ENCODE measurements around the gene SVOP.

DNA sequence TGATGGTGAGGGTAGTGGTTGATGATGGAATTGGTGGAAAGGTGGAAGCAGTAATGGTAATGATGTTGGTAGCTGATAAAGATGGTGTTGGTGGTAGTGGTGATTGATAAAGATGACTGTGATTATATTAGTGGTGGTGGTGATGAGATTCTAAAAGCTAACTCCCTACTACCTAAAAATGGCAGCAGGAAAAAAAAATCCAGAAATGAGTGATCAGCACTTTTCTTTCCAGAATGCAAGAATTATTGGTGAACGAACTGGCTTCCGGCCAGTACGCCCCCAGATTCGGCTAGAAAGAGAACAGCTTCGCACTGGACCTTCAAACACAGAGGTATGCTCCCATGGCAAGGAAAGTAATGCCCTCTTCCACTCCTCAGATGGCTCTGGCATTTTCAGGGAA is 121.7 kb downstream of the SVOP start:
- TF ChIP-seq POLR2A (IDR thresholded peaks at IDR 0.05; ENCODE audit: control extremely low read depth in 1 of 2, low read depth in 2 of 2, low read length in 2 of 2) (no peak), NRF1 (IDR thresholded peaks at IDR 0.05; ENCODE audit: low read depth, low read length) (no peak), ZNF274 (IDR thresholded peaks at IDR 0.05; ENCODE audit: borderline replicate concordance, extremely low read depth, low read length) (no peak), PHF8 (conservative IDR thresholded peaks at IDR 0.05; ENCODE audit: low read depth, low read length) (no peak), SUZ12 (IDR thresholded peaks at IDR 0.05; ENCODE audit: low read length) (no peak), BACH1 (IDR thresholded peaks at IDR 0.05; ENCODE audit: low read length) (no peak), SP1 (IDR thresholded peaks at IDR 0.05; ENCODE audit: low read depth, low read length) (no peak)
- TF ChIP-seq, protein P1, sequence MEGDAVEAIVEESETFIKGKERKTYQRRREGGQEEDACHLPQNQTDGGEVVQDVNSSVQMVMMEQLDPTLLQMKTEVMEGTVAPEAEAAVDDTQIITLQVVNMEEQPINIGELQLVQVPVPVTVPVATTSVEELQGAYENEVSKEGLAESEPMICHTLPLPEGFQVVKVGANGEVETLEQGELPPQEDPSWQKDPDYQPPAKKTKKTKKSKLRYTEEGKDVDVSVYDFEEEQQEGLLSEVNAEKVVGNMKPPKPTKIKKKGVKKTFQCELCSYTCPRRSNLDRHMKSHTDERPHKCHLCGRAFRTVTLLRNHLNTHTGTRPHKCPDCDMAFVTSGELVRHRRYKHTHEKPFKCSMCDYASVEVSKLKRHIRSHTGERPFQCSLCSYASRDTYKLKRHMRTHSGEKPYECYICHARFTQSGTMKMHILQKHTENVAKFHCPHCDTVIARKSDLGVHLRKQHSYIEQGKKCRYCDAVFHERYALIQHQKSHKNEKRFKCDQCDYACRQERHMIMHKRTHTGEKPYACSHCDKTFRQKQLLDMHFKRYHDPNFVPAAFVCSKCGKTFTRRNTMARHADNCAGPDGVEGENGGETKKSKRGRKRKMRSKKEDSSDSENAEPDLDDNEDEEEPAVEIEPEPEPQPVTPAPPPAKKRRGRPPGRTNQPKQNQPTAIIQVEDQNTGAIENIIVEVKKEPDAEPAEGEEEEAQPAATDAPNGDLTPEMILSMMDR (IDR thresholded peaks at IDR 0.05; ENCODE audit: control extremely low read depth in 1 of 3, insufficient read depth in 1 of 3, low read depth in 1 of 3, low read length in 3 of 3), result no peak
- TF ChIP-seq, protein P2, sequence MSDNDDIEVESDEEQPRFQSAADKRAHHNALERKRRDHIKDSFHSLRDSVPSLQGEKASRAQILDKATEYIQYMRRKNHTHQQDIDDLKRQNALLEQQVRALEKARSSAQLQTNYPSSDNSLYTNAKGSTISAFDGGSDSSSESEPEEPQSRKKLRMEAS (IDR thresholded peaks at IDR 0.05), result no peak
